ENCODE data around the gene MS4A3. TPM values are rescaled to one million over a fixed set of nuclear protein-coding genes. Genes with fewer than 3 reads are reported as not detected.

The MS4A3 gene, protein sequence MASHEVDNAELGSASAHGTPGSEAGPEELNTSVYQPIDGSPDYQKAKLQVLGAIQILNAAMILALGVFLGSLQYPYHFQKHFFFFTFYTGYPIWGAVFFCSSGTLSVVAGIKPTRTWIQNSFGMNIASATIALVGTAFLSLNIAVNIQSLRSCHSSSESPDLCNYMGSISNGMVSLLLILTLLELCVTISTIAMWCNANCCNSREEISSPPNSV
- 2.4 and 4.7 TPM in 2 replicates for total RNA-seq (2011; cell fraction: chromatin; rRNA removed; ENCODE audit: low replicate concordance)
- 1.0 and 2.1 TPM in 2 replicates for total RNA-seq (2011; cell fraction: nucleolus; rRNA removed)
- total RNA-seq (2011; cell fraction: nucleoplasm; rRNA removed): 3.4 TPM in 2 replicates
- 26.1 and 31.7 TPM in 2 replicates for total RNA-seq (2014; rRNA removed)
- total RNA-seq (2014; rRNA removed; fragmentation: Illumina TruSeq; extraction: Trizol): 55.1 and 58.8 TPM in 2 replicates
- 64.8 and 71.8 TPM in 2 replicates for total RNA-seq (2015; rRNA removed; fragmentation: Illumina TruSeq; extraction: Trizol)
- 28.7 and 32.8 TPM in 2 replicates for total RNA-seq (2021)
- 3.4 and 102 TPM in 2 replicates for polyA plus RNA-seq (2011; rRNA removed)
- 2.5 and 86.4 TPM in 2 replicates for polyA plus RNA-seq (2011; cell fraction: cytosol; rRNA removed)
- 1.1 and 47.7 TPM in 2 replicates for polyA plus RNA-seq (2011; cell fraction: nucleus; rRNA removed)
- polyA plus RNA-seq (2012): 43.9 and 211 TPM in 2 replicates
- polyA plus RNA-seq (2014; fragmentation: Illumina TruSeq; extraction: Trizol): 46.3 and 67.5 TPM in 2 replicates
- 10 to 100 TPM; 84.8 to 94.5 TPM for polyA plus RNA-seq (2014; fragmentation: Nextera tagmentation; extraction: Ambion mirVana)
- polyA plus RNA-seq (2014; rRNA removed): 32.8 and 39.2 TPM in 2 replicates
- 3.2 and 89.5 TPM in 2 replicates for polyA minus RNA-seq (2011; rRNA and poly(A)+ RNA removed)
- 1.3 and 15.1 TPM in 2 replicates for polyA minus RNA-seq (2011; cell fraction: cytosol; rRNA and poly(A)+ RNA removed)
- polyA minus RNA-seq (2011; cell fraction: nucleus; rRNA and poly(A)+ RNA removed): 32.8 TPM in 1 of 2 replicates, not detected in the other
- percentile 54 among the genes with signal in this experiment for Bru-seq, nascent RNA
- percentile 67 among the genes with signal in this experiment for BruChase-seq, experiment 1, labeled RNA remaining after a 2-hour chase
- BruChase-seq, experiment 2, labeled RNA remaining after a 6-hour chase: percentile 65 among the genes with signal in this experiment
- long read RNA-seq, experiment 1, transcript MS4A3-201 (7 exons, 1,613 nt): major isoform, 5 of 13 reads
- long read RNA-seq, experiment 1, partial matches to known transcripts: 0 of 13 reads
- long read RNA-seq, experiment 1, other reads (novel, unspliced or antisense): 4 of 13 reads
- long read RNA-seq, experiment 2, transcript MS4A3-203 (5 exons, 867 nt): minor isoform, 5 of 48 reads
- long read RNA-seq, experiment 2, transcript MS4A3-201 (7 exons, 1,613 nt): major isoform, 16 of 48 reads
- long read RNA-seq, experiment 2, partial matches to known transcripts: 3 of 48 reads
- long read RNA-seq, experiment 2, other reads (novel, unspliced or antisense): 21 of 48 reads
- long read RNA-seq, experiment 3, transcript MS4A3-201 (7 exons, 1,613 nt): major isoform, 11 of 19 reads
- long read RNA-seq, experiment 3, partial matches to known transcripts: 0 of 19 reads
- long read RNA-seq, experiment 3, other reads (novel, unspliced or antisense): 5 of 19 reads

DNA sequence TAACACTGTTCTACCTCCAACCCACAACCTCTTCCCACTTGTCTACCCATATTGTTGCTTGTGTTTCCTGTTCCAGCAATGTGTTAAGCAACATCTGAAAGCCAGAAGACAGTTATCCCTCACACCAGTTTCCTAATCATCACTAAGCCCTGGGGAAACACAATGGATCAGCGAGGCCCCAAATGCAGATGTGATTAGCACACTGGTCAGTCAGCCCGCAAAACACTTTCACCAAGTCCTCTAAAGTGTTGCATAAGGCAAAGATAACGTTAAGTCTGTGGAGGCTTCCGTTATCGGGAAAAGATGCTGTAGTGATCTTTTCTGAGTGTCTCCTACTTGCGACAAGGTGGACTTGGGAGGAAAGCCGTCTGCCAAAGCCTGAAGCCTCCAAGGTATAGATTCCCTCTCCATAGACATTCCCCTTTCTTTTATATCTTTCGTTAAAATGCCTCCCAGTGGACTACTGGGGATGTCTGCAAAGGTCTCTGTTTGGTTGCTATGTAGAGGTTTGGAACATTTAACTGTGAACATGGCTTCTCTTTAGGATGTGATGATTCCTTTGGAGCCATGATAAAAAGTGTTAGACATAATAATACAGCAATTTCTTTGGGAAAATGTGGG lies at the start of gene MS4A3:
TSS of gene MS4A3 (plus strand) at position 317 of the 621 bp plus-strand sequence. CDS start 4,496 bp downstream, outside the sequence.
- ChIA-PET POLR2A (interaction anchor here (0.6 kb wide), 1 partner anchor 359 kb away, joined by 4 read pairs; no protein-coding TSS in a partner anchor), CTCF (ENCODE audit: low intra/inter-chr PET ratio) (no interaction called here)
- H3K36me3 ChIP-seq (ENCODE audit: control insufficient read depth, insufficient read depth, low read length): no peaks in the 10 kb centered on the region
- no peaks in the 10 kb centered on the region for H3K9me3 ChIP-seq (replicated peaks; ENCODE audit: control insufficient read depth, insufficient read depth, low read depth, low read length)
- in situ Hi-C loops (cut with MboI): no loop called here
- no peaks in the 10 kb centered on the region for H3K9me1 ChIP-seq (ENCODE audit: control insufficient read depth, insufficient read depth, low read length)
- peak within 1 kb of the TSS; percentile 62; the same call in 2 of the 3 replicates for H3K27ac ChIP-seq (ENCODE audit: extremely low read depth, low read depth, low read length)
- H2AFZ ChIP-seq (ENCODE audit: low read depth, low read length): peak within 1 kb of the TSS; percentile 64
- H3K4me3 ChIP-seq: peak within 1 kb of the TSS; percentile 19; the same call in 1 of the 2 replicates
- intact Hi-C loops (cut with micrococcal nuclease): loop anchor here (1.0 to 10.0 kb wide), 3 partner anchors 66 to 302 kb away; partner anchors contain the start of gene STX3
- peak within 1 kb of the TSS; percentile 14 to 31; a peak in 2 of 4 replicates for H3K9ac ChIP-seq (ENCODE audit: insufficient read depth in 1 of 2, low read depth in 2 of 2, low read length in 2 of 2)
- ATAC-seq: peak; percentile 90
- H4K20me1 ChIP-seq (replicated peaks; ENCODE audit: control insufficient read depth, insufficient read depth, low read length): no peaks in the 10 kb centered on the region
- peaks cover 3 to 25% of the 10 kb centered on the region in 2 experiments; a peak in 4 of 5 replicates for H3K4me1 ChIP-seq (replicated peaks in 1 of 2; ENCODE audit: control insufficient read depth in 2 of 2, insufficient read depth in 2 of 2, low read length in 2 of 2)
- H3K27me3 ChIP-seq (ENCODE audit: control insufficient read depth in 2 of 2, insufficient read depth in 2 of 2, low read length in 2 of 2): no peaks in the 10 kb centered on the region
- peak; percentile 81 for FAIRE-seq
- H3K4me2 ChIP-seq (ENCODE audit: insufficient read depth, low read length): peak within 1 kb of the TSS; percentile 66
- BruUV-seq (replicated peaks): no TSS peak
- H3K79me2 ChIP-seq (ENCODE audit: control insufficient read depth, insufficient read depth, low read length): peaks cover 18% of the 10 kb centered on the region; the same call in 2 of the 3 replicates
- WGBS (ENCODE audit: insufficient coverage, low coverage, missing lambda C conversion rate): 2% methylated on average over 8 of the region's 8 CpGs
- DNase-seq (ENCODE audit: extremely low read depth in 1 of 4, low spot score in 3 of 4): peak; percentile 20 to 76 (median 34)
- no peak for TF ChIP-seq ZNF398 (CRISPR knock-in tag; IDR thresholded peaks at IDR 0.05)
- TF ChIP-seq HMGN3 (IDR thresholded peaks at IDR 0.05; ENCODE audit: borderline replicate concordance, extremely low read depth, insufficient read length, low read depth, low read length): no peak
- TF ChIP-seq RCOR1 (IDR thresholded peaks at IDR 0.05; ENCODE audit: borderline replicate concordance in 1 of 2, low read depth in 2 of 2, low read length in 2 of 2): peak in 1 of 2 experiments; percentile 92; a peak in 2 of 4 replicates
- TF ChIP-seq BRD9 (IDR thresholded peaks at IDR 0.05; ENCODE audit: low read depth, partially characterized antibody): no peak
- TF ChIP-seq ZBTB8A (IDR thresholded peaks at IDR 0.05; ENCODE audit: partially characterized antibody): no peak
- TF ChIP-seq GTF2F1 (IDR thresholded peaks at IDR 0.05; ENCODE audit: low read depth, low read length): no peak
- TF ChIP-seq NR2C1 (IDR thresholded peaks at IDR 0.05): no peak
- no peak for TF ChIP-seq NR2C1 (tag; IDR thresholded peaks at IDR 0.05)
- no peak for TF ChIP-seq ZNF316 (IDR thresholded peaks at IDR 0.05)
- TF ChIP-seq ZNF384 (IDR thresholded peaks at IDR 0.05; ENCODE audit: low read depth, low read length): no peak
- no peak for TF ChIP-seq CHD1 (IDR thresholded peaks at IDR 0.05; ENCODE audit: low read length)
- no peak for TF ChIP-seq RHOXF2B (CRISPR knock-in tag; conservative IDR thresholded peaks at IDR 0.05)
- TF ChIP-seq ZBTB7A (IDR thresholded peaks at IDR 0.05; ENCODE audit: borderline replicate concordance, control insufficient read depth, low read depth, low read length): no peak
- no peak for TF ChIP-seq HDAC8 (tag; IDR thresholded peaks at IDR 0.05)

Measured in K562 (cell line).